WTC11 (cell line): ENCODE data around the gene SNAP25.

ENCODE experiments used
- ATF3 ChIP-seq: sonication (generic); formaldehyde crosslinking; conservative IDR thresholded peaks from 2 replicates; pipeline ENCODE4 v1.8.1; 2022; ENCODE audit warnings: mild to moderate bottlenecking, missing genetic modification reagents
- ELF4 ChIP-seq: sonication (generic); formaldehyde crosslinking; IDR thresholded peaks from 2 replicates; pipeline ENCODE4 v1.8.1; 2022; ENCODE audit warnings: low read depth, mild to moderate bottlenecking, moderate library complexity, missing genetic modification reagents
- FOXJ3 ChIP-seq: sonication (generic); formaldehyde crosslinking; IDR thresholded peaks from 2 replicates; pipeline ENCODE4 v1.9.0; 2021; ENCODE audit warnings: missing genetic modification reagents, mild to moderate bottlenecking, borderline replicate concordance
- PREB ChIP-seq: sonication (generic); formaldehyde crosslinking; IDR thresholded peaks from 2 replicates; pipeline ENCODE4 v1.8.1; 2022; ENCODE audit warnings: mild to moderate bottlenecking, missing genetic modification reagents, moderate library complexity, borderline replicate concordance
- TP53 ChIP-seq: sonication (generic); formaldehyde crosslinking; IDR thresholded peaks from 2 replicates; pipeline ENCODE4 v1.8.1; 2023; ENCODE audit warnings: mild to moderate bottlenecking, missing genetic modification reagents
- USF1 ChIP-seq: sonication (generic); formaldehyde crosslinking; IDR thresholded peaks from 2 replicates; pipeline ENCODE4 v1.8.0; 2022; ENCODE audit warnings: mild to moderate bottlenecking, missing genetic modification reagents
- ZNF317 ChIP-seq: sonication (generic); formaldehyde crosslinking; IDR thresholded peaks from 2 replicates; pipeline ENCODE4 v1.8.1; 2023; ENCODE audit warnings: low read depth, mild to moderate bottlenecking, moderate library complexity, missing genetic modification reagents, borderline replicate concordance
- TF ChIP-seq, protein P1 (sequence below): fragments of 200-600 bp; IDR thresholded peaks from 2 replicates; pipeline ENCODE4 v1.8.0; 2022; ENCODE audit warnings: antibody characterized with exemption
- TF ChIP-seq, protein P2 (sequence below): sonication (generic); formaldehyde crosslinking; IDR thresholded peaks from 2 replicates; pipeline ENCODE4 v1.8.1; 2022; ENCODE audit warnings: low read depth, missing genetic modification reagents, borderline replicate concordance

GRCh38 chr20:10323729-10324128 is 105.1 kb downstream of the SNAP25 start:
- TF ChIP-seq, protein P1, sequence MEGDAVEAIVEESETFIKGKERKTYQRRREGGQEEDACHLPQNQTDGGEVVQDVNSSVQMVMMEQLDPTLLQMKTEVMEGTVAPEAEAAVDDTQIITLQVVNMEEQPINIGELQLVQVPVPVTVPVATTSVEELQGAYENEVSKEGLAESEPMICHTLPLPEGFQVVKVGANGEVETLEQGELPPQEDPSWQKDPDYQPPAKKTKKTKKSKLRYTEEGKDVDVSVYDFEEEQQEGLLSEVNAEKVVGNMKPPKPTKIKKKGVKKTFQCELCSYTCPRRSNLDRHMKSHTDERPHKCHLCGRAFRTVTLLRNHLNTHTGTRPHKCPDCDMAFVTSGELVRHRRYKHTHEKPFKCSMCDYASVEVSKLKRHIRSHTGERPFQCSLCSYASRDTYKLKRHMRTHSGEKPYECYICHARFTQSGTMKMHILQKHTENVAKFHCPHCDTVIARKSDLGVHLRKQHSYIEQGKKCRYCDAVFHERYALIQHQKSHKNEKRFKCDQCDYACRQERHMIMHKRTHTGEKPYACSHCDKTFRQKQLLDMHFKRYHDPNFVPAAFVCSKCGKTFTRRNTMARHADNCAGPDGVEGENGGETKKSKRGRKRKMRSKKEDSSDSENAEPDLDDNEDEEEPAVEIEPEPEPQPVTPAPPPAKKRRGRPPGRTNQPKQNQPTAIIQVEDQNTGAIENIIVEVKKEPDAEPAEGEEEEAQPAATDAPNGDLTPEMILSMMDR = no peak
- TF ChIP-seq USF1 (CRISPR knock-in tag) = no peak
- no peak for TF ChIP-seq TP53 (CRISPR knock-in tag)
- no peak for TF ChIP-seq ATF3 (CRISPR knock-in tag)
- TF ChIP-seq, protein P2, sequence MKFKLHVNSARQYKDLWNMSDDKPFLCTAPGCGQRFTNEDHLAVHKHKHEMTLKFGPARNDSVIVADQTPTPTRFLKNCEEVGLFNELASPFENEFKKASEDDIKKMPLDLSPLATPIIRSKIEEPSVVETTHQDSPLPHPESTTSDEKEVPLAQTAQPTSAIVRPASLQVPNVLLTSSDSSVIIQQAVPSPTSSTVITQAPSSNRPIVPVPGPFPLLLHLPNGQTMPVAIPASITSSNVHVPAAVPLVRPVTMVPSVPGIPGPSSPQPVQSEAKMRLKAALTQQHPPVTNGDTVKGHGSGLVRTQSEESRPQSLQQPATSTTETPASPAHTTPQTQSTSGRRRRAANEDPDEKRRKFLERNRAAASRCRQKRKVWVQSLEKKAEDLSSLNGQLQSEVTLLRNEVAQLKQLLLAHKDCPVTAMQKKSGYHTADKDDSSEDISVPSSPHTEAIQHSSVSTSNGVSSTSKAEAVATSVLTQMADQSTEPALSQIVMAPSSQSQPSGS (CRISPR knock-in tag) = no peak
- no peak for TF ChIP-seq PREB (CRISPR knock-in tag)
- no peak for TF ChIP-seq FOXJ3 (CRISPR knock-in tag)
- no peak for TF ChIP-seq ZNF317 (CRISPR knock-in tag)
- no peak for TF ChIP-seq ELF4 (CRISPR knock-in tag)
